ENCODE data around the gene ZBTB43.

GRCh38 chr9:126882746-126883145 lies 77.9 kb downstream of the ZBTB43 start:
- TF ChIP-seq POLR2A (IDR thresholded peaks at IDR 0.05) (no peak), CTCF (IDR thresholded peaks at IDR 0.05) (no peak)
